Thoracic aorta (tissue), 2 donors: Measurements from ENCODE around the gene GALR2. TPM values are rescaled to one million over a fixed set of nuclear protein-coding genes. Genes with fewer than 3 reads are reported as not detected.
"Not testable (repeated sequence)": the region's sequence is repeated elsewhere in the genome, so short reads cannot be mapped to it uniquely, and the experiment has no call there.

ENCODE experiments used
- ATAC-seq: fragments of 150-250 bp; one replicate; pipeline ENCODE4 v1.8.0; 2017; ENCODE audit warnings: low read depth; ENCODE audit not compliant: insufficient number of reproducible peaks, low FRiP score
- DNase-seq: peaks from one replicate; pipeline ENCODE4 v3.0.0-alpha.2; 2020; ENCODE audit warnings: low spot score
- H3K27ac ChIP-seq, 2 donors: fragments of 200-600 bp; sonication (generic); 1 replicate in 1 of 2; 2 replicates in 1 of 2; pipeline ENCODE4 v1.5.1; 2016; ENCODE audit warnings: mild to moderate bottlenecking in 2 of 2, moderate library complexity in 2 of 2
- H3K27me3 ChIP-seq: fragments of 200-600 bp; sonication (generic); replicated peaks from 2 replicates; pipeline ENCODE4 v1.6.0; 2016; ENCODE audit warnings: mild to moderate bottlenecking; ENCODE audit not compliant: insufficient read depth
- H3K36me3 ChIP-seq: fragments of 200-600 bp; sonication (generic); one replicate; pipeline ENCODE4 v1.5.1; 2016
- H3K4me1 ChIP-seq, 2 donors: fragments of 200-600 bp; sonication (generic); 1 replicate in 1 of 2; 2 replicates in 1 of 2; pipeline versions ENCODE4 v1.5.1 to v1.6.0; 2016; ENCODE audit warnings: low read depth in 2 of 2, mild to moderate bottlenecking in 1 of 2; ENCODE audit not compliant: control insufficient read depth in 1 of 2
- H3K4me3 ChIP-seq: fragments of 200-600 bp; sonication (generic); 2 replicates; pipeline ENCODE4 v1.5.1; 2016; ENCODE audit warnings: mild to moderate bottlenecking
- H3K9me3 ChIP-seq: fragments of 200-600 bp; sonication (generic); 2 replicates; pipeline ENCODE4 v1.5.1; 2016
- CTCF ChIP-seq: fragments of 200-600 bp; sonication (generic); IDR thresholded peaks from one replicate; pipeline ENCODE4 v1.5.1; 2019; ENCODE audit warnings: antibody characterized with exemption
- total RNA-seq, 2 donors: library from RNA; depleted of rRNA; stranded (reverse); fragments of >200 nt; gene quantifications; one replicate each; pipeline versions ENCODE4 v1.1.0 to v1.2.3, GENCODE V29; 2016

The GALR2 gene
- total RNA-seq, 2 donors from 2014 or later: 1.4 TPM; not detected in 1

- Histone ChIP-seq H3K9me3 (no peaks in the 10 kb centered on the region), H3K4me1 (no peaks in the 10 kb centered on the region), H3K27me3 (no peaks in the 10 kb centered on the region), H3K36me3 (peaks cover 50% of the 10 kb centered on the region), H3K27ac (no peak overlapping the region), H3K4me3 (no peak overlapping the region)
- DNase-seq (no peak), ATAC-seq (no peak)
- TF ChIP-seq CTCF: no peak
Observed at GRCh38 chr17:76051561-76051960, 23.0 kb upstream of the GALR2 start.

- H3K27me3 ChIP-seq: no peaks in the 10 kb centered on the region
- no peak for TF ChIP-seq CTCF
- H3K4me3 ChIP-seq: no peak overlapping the region
- H3K9me3 ChIP-seq: no peaks in the 10 kb centered on the region
- DNase-seq: no peak
- no peaks in the 10 kb centered on the region for H3K4me1 ChIP-seq
- ATAC-seq: no peak
- no peak overlapping the region for H3K27ac ChIP-seq
- H3K36me3 ChIP-seq: peaks cover 53% of the 10 kb centered on the region
Observed at GRCh38 chr17:76053246-76054111, 21.1 kb upstream of the GALR2 start.

GRCh38 chr17:76054112-76054476, 20.5 kb upstream of the GALR2 start:
- H3K9me3 ChIP-seq: no peaks in the 10 kb centered on the region
- DNase-seq (no peak), ATAC-seq (no peak)
- H3K27ac ChIP-seq: no peak overlapping the region
- TF ChIP-seq CTCF: no peak
- no peaks in the 10 kb centered on the region for H3K27me3 ChIP-seq
- H3K4me1 ChIP-seq: no peaks in the 10 kb centered on the region
- H3K4me3 ChIP-seq: no peak overlapping the region
- peaks cover 53% of the 10 kb centered on the region for H3K36me3 ChIP-seq

GRCh38 chr17:76056882-76057281, 17.7 kb upstream of the GALR2 start:
- Histone ChIP-seq H3K27me3 (no peaks in the 10 kb centered on the region), H3K27ac (no peak overlapping the region), H3K4me3 (no peak overlapping the region), H3K4me1 (no peaks in the 10 kb centered on the region), H3K9me3 (no peaks in the 10 kb centered on the region), H3K36me3 (peaks cover 59% of the 10 kb centered on the region)
- ATAC-seq: no peak
- TF ChIP-seq CTCF: no peak
- no peak for DNase-seq

GRCh38 chr17:76058264-76058663, 16.3 kb upstream of the GALR2 start:
- DNase-seq, H3K27me3 ChIP-seq, ATAC-seq, H3K9me3 ChIP-seq, H3K4me1 ChIP-seq, H3K4me3 ChIP-seq, H3K27ac ChIP-seq: not testable (repeated sequence)
- H3K36me3 ChIP-seq: peaks cover 63% of the 10 kb centered on the region
